Stimulated activated CD4-positive, alpha-beta T cell treated with anti-CD3 and anti-CD28 coated beads, Interleukin-2, amount 100 ng/mL, for 4 hours (primary cell): ENCODE measurements around the gene CERCAM.
"Not testable (repeated sequence)": the region's sequence is repeated elsewhere in the genome, so short reads cannot be mapped to it uniquely, and the experiment has no call there.

ENCODE experiments used
- DNase-seq: peaks from one replicate; pipeline ENCODE4 v3.0.0-alpha.2; 2020; ENCODE audit warnings: low read depth

CERCAM gene

GRCh38 chr9:128419061-128419925 is 1.4 kb upstream of the CERCAM start:
- DNase-seq, result no peak

- peak; percentile 48 for DNase-seq
These were observed 502 bp upstream of the CERCAM start for GRCh38 chr9:128420060-128420650.

DNA sequence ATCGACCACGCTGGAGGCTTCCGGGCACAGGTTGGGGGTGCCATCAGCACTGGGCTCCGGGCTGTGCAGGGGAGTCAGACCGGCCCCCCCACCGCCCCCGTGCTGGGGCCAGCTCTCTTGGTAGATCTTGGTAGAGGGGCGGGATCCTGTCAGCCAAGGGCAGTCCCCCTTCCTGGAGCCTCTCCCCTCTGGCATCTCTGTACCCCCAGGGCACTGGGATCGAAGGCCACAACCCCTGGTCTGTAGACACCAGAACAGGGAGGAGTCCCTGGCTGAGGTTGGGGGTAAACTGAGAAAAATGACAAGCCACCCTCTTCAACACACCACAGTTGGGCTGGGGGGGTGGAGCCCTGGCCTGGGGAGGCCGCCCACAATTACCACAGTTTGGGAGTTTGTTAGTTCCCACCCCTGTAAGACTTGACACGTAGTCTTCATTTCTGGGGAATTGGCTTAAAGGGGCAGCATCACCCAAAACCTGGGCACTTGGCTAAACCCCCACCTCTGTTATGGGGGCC is 882 bp downstream of the CERCAM start:
- no peak for DNase-seq

GRCh38 chr9:128422022-128422782 is 1.5 kb downstream of the CERCAM start:
- not testable (repeated sequence) for DNase-seq

DNA sequence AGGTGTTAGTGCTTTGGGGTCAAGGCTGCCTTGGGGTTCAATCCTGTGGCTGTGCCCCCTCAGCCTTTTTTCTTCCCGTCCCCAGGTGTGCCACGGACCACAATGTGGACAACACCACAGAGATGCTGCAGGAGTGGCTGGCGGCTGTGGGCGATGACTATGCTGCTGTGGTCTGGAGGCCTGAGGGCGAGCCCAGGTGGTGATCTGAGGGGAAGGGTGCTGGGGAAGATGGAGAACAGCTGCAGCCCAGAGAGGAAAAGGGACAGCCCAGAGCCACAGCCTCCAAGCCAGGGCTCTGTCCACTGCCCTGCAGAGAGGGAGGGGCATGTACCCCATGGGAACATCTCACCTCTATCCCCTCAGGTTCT is 2.1 kb downstream of the CERCAM start:
- DNase-seq, result no peak

DNA sequence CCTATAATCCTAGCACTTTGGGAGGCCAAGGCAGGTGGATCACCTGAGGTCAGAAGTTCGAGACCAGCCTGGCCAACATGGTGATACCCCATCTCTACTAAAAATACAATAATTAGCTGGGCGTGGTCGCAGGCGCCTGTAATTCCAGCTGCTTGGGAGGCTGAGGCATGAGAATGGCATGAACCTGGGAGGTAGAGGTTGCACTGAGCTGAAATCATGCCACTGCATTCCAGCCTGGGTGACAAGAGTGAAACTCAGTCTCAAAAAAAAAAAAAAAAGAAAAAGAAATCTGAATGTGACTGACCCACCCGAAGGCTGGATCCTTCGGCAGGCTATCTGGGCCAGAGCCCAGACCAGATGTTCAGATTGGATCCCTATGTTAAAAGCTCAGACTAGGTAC is 2.7 kb downstream of the CERCAM start:
- DNase-seq, result not testable (repeated sequence)

- DNase-seq, result no peak
These were observed 3.7 kb downstream of the CERCAM start for GRCh38 chr9:128424268-128424780.

GRCh38 chr9:128428644-128429512 is 8.2 kb downstream of the CERCAM start:
- DNase-seq, result no peak

GRCh38 chr9:128429513-128430086 is 8.9 kb downstream of the CERCAM start:
- no peak for DNase-seq

DNA sequence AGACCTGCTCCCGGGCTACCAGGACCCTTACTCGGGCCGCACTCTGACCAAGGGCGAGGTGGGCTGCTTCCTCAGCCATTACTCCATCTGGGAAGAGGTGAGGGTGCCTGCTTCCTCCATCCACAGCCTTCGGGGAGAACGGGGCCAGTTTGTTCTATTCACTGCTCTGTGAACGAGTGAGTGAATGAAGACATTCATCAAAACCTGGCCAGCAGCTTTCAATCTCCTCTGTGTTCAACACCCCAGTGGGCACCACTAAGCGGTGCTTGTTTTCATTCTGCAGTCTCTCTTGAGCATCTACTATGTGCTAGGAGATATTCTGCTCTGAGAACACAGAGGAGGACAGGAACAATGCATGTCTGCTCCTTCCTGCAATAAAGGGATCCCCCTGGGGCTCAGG is 10.6 kb downstream of the CERCAM start:
- DNase-seq, result no peak

GRCh38 chr9:128434340-128434739 is 13.7 kb downstream of the CERCAM start:
- no peak for DNase-seq

GRCh38 chr9:128435611-128436010 is 15.0 kb downstream of the CERCAM start:
- DNase-seq, result no peak

DNA sequence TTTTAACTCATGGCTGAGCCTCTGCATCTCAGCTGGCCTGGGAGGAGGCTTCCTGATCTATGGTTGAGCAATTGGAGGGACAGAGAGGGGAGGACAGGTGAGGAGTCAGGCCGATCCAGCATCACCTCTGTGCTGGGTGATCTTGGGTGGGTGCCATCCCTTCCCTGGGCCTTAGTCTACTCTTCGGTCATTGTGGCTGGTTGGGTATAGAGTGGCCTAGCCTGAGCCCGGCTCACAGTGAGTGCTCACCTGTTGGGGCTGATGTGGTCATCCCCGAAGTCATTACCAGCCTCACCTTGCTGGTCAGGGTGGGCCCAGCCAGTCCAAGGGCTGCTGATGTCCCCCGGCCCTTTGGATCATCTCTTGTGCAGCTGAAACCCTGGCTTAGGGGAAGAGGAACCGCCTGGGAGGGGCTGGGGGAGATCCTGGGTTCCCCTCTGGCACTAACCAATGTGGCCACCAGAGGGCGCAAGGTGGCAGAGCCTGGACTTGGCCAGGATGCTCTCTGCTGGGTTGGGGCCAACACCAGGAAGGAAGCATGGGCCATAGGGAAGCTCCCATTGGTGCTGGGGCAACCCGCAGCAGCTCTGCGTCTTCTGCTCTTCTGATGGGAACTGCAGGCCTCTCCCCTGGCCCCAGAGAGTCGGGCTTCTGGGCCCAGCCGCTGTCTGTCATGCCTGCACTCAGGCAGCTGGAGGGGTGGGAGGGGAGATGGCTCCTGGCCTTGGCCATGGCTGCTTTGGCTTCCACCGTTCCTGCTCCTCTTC is 17.9 kb downstream of the CERCAM start:
- peak; percentile 71 for DNase-seq

DNA sequence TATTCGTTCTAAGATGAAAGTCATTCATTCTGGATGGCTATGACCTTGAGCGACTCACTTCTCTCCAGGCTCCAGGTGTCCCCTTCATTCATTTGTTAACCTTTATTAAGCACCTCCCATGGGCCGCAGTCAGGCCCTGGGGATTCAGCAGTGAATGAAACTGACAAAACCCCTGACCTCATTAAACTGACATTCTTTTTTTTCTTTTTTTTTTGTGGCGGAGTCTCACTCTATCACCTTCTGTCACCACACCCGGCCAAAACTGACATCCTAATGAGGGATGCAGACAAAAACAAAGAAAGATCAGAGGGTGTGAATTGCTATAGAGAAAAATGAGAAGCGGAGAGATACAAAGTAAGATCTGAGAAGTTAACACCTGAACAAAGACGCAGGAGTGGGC is 18.6 kb downstream of the CERCAM start:
- DNase-seq, result no peak

GRCh38 chr9:128442150-128442549 is 21.5 kb downstream of the CERCAM start:
- DNase-seq, result no peak

GRCh38 chr9:128446505-128446904 is 25.8 kb downstream of the CERCAM start:
- DNase-seq, result not testable (repeated sequence)

- DNase-seq, result no peak
These were observed 28.1 kb downstream of the CERCAM start for GRCh38 chr9:128448746-128449145.

DNA sequence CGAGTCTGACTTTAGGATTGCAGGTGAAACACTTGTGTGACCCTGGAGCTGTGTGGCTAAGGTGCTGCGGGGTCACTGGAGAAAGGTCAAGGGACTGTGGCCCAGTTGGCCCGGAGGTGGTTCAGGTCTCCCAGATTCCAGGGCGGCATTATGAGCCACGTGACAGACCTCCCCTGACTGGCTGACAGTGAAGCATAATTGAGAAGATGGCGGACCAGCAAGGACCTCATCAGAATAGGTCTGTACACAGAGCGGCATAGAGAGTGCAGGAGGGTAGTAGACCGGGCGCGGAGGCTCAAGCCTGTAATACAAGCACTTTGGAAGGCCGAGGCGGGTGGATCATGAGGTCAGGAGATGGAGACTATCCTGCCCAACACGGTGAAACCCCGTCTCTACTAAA is 34.3 kb downstream of the CERCAM start:
- no peak for DNase-seq

- peak; percentile 98 for DNase-seq
These were observed 35.4 kb downstream of the CERCAM start, which contains the start of gene ODF2 for GRCh38 chr9:128455849-128456612. Gene ODF2, plus strand, starts transcription at chr9:128456006. Its CDS starts 86 bp downstream, at chr9:128456092.
